ENCODE measurements around the gene GLRX5. TPM values are rescaled to one million over a fixed set of nuclear protein-coding genes. Genes with fewer than 3 reads are reported as not detected.

Gene GLRX5
- total RNA-seq, 3 donors from 2014 or later (not counting 1 experiment from before 2014, with no cell fraction given): 16.7 to 26.0 (median 23.4) TPM

DNA sequence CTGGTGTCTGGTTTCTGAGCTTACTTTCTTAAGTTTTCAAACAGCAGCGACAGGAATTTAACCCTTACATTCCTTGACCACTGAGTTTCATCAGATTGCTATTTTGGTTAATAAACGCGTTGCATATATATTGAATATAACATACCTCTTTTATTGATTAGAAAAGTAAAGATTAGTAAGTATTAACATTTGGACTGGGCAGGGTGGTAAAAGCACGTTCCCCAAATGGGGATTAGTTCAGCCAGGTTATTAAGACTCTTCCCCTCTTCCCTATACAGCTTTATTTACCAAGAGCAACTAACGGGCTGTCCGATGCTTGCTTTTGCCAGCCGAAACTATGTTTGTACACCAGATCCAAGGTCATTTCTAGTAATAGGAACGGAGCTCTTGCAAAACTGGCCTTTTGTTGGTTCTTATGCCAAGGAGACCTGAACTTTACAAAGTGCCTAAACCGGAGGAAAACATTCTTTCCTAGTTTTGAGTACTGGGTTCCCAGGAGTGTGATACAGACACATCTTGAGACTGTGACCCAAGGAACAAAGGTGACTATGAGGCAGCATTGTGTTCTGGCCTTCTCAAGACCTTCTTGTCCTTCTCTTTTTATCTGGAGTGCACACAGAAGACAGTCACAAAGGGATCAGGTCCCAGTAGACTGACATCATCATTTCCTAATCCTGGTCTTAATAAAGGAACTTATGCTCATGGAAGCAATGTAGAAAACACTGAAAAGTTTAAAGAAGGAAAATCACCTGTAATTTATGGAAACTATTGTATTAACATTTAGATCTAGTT, 2.6 kb downstream of the GLRX5 start:
- 96% methylated on average over 6 of the region's 9 CpGs for WGBS (ENCODE audit: insufficient coverage)
- H3K27ac Mint-ChIP-seq: no peak overlapping the region
- Histone ChIP-seq H3K27ac (ENCODE audit: low read length) (no peak overlapping the region), H3K27me3 (ENCODE audit: control insufficient read depth, insufficient read depth, low read length) (no peaks in the 10 kb centered on the region), H3K9me3 (ENCODE audit: control insufficient read depth, insufficient read depth, low read length) (no peaks in the 10 kb centered on the region), H3K36me3 (ENCODE audit: control insufficient read depth, insufficient read depth, low read length) (no peaks in the 10 kb centered on the region), H3K4me1 (ENCODE audit: control insufficient read depth, insufficient read depth, low read length) (peaks cover 20% of the 10 kb centered on the region), H3K4me3 (ENCODE audit: low read length) (no peak overlapping the region)
- no peaks in the 10 kb centered on the region for H3K27me3 Mint-ChIP-seq (ENCODE audit: low read depth in 2 of 2)
- ATAC-seq (no peak), DNase-seq (no peak)
- H3K9me3 Mint-ChIP-seq: no peaks in the 10 kb centered on the region
- TF ChIP-seq CTCF (IDR thresholded peaks at IDR 0.05): no peak
- H3K36me3 Mint-ChIP-seq: no peaks in the 10 kb centered on the region
- intact Hi-C loops (cut with micrococcal nuclease): loop anchor here (5.0 kb wide), 1 partner anchor 380 kb away; the partner anchor contains the start of gene DICER1
- peak overlapping the region; percentile 67 for H3K4me3 Mint-ChIP-seq
- H3K4me1 Mint-ChIP-seq: peaks cover 64 to 65% of the 10 kb centered on the region in 2 donors

DNA sequence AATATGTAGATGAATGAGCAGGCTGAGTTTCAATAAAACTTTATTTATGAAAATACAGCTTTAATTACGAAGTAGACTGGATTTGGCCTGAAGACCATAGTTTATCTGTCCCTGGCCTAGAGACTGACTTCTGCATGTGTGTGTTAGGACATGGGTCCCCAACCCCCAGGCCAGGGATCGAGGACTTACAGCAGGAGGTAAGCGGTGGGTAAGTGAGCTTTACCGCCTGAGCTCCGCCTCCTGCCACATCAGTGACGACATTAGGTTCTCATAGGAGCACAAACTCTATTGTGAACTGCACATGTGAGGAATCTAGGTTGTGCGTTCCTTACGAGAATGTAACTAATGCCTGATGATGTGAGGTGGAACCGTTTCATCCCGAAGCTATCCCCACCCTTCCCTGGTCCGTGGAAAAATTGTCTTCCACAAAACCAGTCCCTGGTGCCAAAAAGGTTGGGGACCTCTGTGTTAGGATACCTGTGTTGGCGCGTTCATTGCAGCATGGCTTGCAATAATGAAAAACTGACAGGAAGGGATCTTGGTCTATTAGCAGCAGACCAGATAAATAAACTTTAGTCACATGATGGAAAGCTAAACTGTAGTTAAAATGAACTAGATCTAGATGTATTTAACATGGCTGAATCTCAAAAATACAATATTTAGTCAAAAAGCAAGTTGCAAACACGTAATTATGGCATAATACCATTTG, 4.1 kb downstream of the GLRX5 start:
- intact Hi-C loops (cut with micrococcal nuclease): loop anchor here (5.0 kb wide), 1 partner anchor 382 kb away; the partner anchor contains the start of gene DICER1

DNA sequence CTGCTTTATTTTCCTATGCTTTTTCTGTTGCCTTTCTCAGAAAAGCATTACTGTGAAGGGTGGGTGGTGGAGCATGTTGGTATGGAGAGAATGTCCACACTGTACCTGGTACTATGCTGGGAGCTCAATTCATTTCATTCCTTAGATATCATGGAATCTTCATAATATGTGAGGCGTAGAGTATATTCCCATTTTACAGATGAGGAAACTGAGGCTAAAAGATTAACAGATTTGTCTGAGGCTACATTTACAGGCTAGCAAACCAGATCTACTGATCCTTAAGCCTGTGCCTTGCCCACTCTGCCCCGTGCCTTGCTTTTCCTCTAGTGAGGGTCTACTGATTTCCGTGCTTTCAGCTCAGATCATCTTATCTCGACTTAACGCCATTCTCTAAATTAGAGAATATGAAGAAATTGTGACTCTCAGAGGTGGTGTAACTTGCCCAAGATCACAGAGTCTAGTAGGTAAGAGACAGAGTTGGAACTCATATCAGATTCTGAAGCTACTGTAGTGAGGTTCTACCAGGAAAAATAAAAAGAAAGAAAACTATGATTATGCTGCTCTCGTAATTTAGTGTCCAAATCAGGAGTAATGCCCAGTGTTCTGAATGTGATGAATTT, 5.5 kb downstream of the GLRX5 start:
- H3K36me3 ChIP-seq (ENCODE audit: control insufficient read depth, insufficient read depth, low read length): peaks cover 8% of the 10 kb centered on the region
- DNase-seq (no peak), ATAC-seq (no peak)
- no peaks in the 10 kb centered on the region for H3K27me3 ChIP-seq (ENCODE audit: control insufficient read depth, insufficient read depth, low read length)
- peaks cover 9% of the 10 kb centered on the region for H3K4me1 ChIP-seq (ENCODE audit: control insufficient read depth, insufficient read depth, low read length)
- no peak for TF ChIP-seq CTCF (IDR thresholded peaks at IDR 0.05)
- Mint-ChIP-seq H3K9me3 (no peaks in the 10 kb centered on the region), H3K4me1 (peaks cover 41 to 42% of the 10 kb centered on the region in 2 donors), H3K4me3 (no peak overlapping the region), H3K27ac (no peak overlapping the region), H3K27me3 (ENCODE audit: low read depth in 2 of 2) (no peaks in the 10 kb centered on the region), H3K36me3 (no peaks in the 10 kb centered on the region)
- no peaks in the 10 kb centered on the region for H3K9me3 ChIP-seq (ENCODE audit: control insufficient read depth, insufficient read depth, low read length)
- no peak overlapping the region for H3K4me3 ChIP-seq (ENCODE audit: low read length)
- intact Hi-C loops (cut with micrococcal nuclease): no loop called here
- WGBS (ENCODE audit: insufficient coverage): 93% methylated on average over 5 of the region's 6 CpGs
- no peak overlapping the region for H3K27ac ChIP-seq (ENCODE audit: low read length)

More for the DNA sequence above, 4.1 kb downstream of the GLRX5 start:
- no peak overlapping the region for H3K4me3 ChIP-seq (ENCODE audit: low read length)
- H3K4me1 ChIP-seq (ENCODE audit: control insufficient read depth, insufficient read depth, low read length): peaks cover 12% of the 10 kb centered on the region
- H3K9me3 Mint-ChIP-seq: no peaks in the 10 kb centered on the region
- no peak for TF ChIP-seq CTCF (IDR thresholded peaks at IDR 0.05)
- H3K36me3 ChIP-seq (ENCODE audit: control insufficient read depth, insufficient read depth, low read length): peaks cover under 1% of the 10 kb centered on the region
- DNase-seq (no peak), ATAC-seq (no peak)
- WGBS (ENCODE audit: insufficient coverage): 96% methylated on average over 13 of the region's 14 CpGs
- no peaks in the 10 kb centered on the region for H3K27me3 Mint-ChIP-seq (ENCODE audit: low read depth in 2 of 2)
- H3K27me3 ChIP-seq (ENCODE audit: control insufficient read depth, insufficient read depth, low read length): no peaks in the 10 kb centered on the region
- H3K27ac Mint-ChIP-seq: no peak overlapping the region
- no peaks in the 10 kb centered on the region for H3K9me3 ChIP-seq (ENCODE audit: control insufficient read depth, insufficient read depth, low read length)
- peaks cover 51 to 52% of the 10 kb centered on the region in 2 donors for H3K4me1 Mint-ChIP-seq
- no peaks in the 10 kb centered on the region for H3K36me3 Mint-ChIP-seq
- H3K4me3 Mint-ChIP-seq: no peak overlapping the region
- no peak overlapping the region for H3K27ac ChIP-seq (ENCODE audit: low read length)

Data from natural killer cell (primary cell).